ENCODE results near the gene GPR137B.
"Not testable (repeated sequence)": the region's sequence is repeated elsewhere in the genome, so short reads cannot be mapped to it uniquely, and the experiment has no call there.

GPR137B gene

DNA sequence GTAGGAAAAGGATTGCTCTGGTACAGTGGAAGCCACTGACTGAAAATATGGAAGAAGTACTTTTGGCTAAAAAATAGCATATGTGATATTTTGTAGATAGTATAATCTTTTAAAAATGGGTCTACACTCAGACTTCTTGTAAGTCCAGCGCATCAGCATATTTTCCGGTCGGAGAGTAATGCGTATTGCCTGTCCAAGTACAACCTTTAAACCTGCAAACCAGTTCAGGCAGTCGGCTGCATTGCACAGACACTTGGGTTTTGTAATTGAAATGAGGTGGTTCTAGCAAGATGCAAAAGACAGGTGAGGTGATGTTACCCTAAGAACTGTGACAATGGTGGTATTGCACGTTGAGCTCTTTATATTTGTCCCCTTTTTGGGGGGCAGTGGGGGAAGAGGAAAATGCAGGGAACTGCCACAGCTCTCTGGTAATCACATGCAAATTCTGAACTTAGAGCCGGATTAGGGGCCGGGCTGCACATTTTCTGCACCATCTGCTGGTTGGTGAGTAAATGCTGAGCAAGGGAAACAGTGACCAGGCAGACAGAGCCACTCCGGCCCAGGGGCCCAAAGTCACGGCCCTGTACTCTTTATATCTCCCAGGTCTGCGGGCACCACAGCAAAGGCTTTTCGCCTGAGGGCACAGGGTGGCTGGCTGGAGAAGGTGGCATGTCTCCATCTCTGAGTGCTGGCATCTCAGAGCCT is 2.3 kb downstream of the GPR137B start:
- no peak for DNase-seq

DNA sequence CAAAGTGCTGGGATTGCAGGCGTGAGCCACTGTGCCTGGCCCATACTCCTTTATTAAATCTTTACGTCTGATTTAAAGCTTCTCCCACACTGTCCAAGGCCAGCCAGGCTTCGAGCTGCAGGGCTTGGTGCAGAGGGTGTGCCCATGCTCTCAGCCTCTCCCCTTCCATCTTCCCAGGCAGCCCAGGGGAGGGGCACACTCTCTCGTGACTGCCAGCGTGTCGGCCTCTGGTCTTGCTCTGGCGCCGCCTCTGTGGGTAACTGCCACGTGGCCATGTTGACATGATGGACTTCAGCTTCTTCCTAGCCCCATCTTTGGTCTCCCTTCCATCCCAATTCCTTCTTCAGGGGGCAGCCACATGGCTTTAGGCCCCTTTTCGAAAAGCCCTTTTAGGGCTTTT is 4.7 kb downstream of the GPR137B start:
- DNase-seq: no peak

DNA sequence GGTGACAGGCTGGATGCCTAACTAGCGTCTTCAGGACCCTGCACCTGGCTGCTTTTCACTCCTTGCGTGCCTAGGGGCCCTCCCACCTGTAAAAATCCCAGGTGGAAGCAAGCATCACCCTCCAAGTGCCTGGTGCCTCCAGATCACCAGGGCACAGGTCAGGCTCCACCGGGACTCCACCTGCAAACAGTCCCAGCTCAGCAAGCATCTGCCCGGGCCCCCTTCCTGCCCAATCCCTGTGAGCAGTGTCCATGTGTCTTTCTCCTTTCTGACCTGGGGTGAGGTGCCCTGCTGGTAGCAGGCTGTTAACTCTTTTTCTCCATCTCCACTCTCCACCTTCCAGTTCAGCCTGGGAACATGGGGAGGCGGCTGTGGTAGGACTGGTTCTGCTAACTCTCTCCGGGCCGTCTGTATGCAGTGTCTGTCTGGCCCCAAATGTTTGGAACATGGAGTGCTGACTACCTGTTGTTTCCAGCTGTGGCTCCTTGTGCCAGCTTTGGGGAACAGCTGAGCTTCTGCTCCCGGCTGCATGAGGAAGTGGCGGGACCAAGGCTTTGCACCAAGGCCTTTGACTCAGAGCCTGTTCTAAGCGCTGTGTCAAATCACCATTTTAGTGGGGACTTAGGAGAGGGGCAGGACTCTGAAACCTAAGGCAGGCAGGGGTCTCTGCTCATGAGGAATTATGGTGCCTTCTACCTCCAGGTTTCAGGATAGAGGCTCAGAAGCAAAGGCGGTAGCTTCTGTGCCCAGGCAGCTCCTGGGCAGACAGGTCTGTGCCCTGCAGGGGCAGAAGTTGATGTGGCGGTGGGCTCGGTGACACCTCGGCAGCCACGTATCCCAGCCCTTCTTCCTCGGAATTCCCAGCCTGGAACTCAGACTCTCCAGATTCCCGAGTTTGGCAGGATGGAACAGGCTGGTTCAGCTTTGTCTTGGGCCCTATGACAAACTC is 5.5 kb downstream of the GPR137B start:
- no peak for DNase-seq

DNA sequence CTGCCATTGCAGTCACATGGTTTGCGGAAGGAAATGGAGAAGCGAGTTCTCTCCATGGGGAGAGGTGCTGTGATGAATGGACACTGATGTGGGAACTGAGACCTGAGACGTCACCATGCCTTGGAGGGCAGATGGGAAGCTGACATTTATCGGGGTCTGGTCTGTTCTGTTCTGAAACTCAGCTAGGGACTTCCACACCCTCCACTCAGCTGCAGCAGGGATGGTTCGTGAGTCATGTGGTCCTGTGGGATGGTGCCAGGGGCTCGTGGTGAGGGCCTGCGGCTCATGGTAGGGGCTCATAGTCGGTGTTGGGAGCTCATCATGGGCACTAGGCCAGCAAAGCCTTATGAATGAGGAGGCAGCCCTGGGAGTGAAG is 6.1 kb downstream of the GPR137B start:
- no peak for DNase-seq

DNA sequence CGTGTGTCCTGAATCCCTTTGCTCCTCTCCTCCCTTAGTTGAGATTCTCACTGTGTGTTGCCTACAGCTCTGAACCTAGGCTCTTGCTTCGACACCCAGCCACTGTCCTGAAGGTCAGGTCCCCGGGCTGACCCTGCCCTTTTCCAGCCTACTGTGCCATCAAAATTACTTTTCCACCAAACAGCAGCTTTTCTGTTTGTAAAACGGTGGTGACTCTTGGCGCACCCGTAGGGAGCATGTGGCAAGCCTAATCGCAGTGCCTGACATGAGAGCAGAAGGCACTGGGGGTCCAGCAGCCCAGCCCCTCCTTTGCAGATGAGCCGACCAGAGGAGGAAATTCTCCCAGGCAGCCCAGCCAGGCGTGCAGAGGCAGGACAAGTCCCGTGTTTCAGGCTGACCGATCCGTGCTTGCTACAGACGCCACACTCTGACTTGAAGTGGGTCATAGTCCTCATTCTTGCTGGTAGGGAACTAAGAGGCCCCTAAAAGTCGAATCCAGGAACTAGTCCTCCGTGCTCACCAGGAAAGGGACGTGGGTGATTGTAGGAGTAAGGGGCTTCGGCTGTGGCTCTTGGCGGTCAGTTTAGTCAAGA is 6.8 kb downstream of the GPR137B start:
- DNase-seq: no peak

DNA sequence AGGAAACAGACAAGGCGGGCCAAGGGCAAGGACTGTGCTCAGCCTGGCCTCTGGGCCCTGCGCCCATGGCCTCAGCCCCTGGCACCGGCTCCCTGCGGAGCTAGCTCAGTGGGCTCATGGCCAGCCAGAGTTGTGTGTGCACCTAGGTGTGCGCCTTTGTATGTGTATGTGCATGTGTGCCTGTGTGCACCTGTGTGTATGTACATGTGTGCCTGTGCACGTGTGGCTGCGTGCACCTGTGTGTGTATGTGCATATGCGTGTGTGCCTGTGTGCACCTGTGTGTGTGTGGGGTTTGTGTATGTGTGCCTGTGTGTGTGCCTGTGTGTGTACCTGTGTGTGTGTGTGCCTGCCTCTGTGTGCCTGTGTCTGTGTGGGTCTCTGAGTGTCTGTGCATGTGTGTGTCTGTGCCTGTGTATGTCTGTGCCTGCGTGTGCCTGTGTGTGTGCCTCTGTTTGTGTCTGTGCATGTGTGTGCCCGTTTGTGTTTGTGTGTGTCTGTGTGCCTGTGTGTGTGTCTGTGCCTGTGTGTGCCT is 7.4 kb downstream of the GPR137B start:
- no peak for DNase-seq

DNA sequence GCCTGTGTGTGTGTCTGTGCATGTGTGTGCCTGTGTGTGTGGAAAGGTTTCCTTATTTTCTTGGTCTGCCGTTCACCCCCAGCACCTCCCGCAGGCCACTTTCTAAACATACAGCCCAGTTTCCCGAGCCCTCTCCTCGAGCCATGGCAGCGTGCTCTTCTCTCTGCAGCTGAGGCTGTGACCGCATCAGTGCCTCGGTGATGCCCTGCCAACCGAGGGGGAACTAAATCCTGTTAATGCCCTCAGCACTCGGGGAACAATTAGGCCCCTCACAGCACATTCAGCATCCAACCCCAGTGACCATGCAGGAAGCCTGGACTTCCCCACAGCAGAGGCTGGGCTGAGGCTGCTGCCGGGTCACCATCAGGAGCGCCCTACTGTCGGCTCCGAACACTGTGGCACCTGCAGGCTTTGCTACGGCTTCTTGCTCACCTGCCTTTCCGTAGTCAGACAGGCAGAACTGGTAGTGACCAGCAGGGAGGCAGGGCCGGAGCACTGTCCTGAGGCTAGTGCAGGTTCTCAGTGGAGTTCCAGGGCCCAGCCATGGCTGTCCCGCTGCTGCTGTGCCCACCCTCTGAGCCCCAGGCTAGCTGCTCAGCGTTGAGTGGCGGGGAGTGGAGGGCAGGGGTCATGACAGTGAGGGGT is 8.1 kb downstream of the GPR137B start:
- DNase-seq: no peak

DNA sequence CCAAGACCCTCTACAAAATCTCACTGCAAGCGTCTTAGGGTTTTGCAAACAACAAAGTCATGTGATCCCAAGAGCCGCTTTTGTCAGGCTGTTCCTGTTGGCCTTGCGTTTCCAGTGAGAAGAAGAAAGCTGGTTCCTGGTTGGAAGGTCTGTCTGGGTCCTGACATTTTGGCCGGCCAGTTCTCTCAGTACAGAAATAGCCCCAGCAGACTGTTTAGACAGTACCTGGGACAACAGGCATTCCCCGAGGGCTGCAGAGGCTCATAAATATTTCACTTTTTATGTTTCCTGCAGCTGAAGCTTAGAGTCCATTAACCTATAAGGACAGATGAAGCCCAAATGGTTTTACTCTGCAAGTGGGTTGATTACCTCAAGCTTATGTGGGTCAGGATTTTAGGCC is 8.6 kb downstream of the GPR137B start:
- DNase-seq: no peak

DNA sequence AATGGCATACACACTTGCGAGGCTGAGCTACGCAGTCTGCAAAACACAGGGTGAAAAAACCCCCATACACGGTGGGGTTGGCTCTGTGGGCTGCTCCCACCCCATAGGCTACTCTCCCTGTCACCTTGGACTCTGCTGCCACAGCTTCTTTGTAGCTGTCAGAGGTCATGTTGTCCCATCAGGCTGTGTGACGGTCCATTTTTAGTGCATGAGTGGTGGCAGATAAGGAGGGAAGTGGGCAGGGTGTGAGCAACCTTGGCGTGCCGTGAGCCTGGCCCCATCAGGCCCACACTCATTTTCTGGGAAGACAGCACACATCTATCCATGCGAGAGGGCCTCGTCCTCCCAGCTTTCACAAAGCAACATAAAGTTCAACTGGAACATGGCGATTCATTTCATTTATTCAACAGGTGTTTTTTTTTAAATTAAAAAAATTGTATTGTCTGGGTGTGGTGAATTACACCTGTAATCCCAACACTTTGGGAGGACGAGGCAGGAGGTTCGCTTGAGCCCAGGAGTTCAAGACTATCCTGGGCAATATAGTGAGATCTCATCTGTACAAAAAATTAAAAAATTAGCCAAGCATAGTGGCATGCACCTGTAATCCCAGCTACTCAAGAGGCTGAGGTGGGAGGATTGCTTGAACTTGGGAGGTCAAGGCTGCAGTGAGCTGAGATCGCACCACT is 9.5 kb downstream of the GPR137B start:
- no peak for DNase-seq

DNA sequence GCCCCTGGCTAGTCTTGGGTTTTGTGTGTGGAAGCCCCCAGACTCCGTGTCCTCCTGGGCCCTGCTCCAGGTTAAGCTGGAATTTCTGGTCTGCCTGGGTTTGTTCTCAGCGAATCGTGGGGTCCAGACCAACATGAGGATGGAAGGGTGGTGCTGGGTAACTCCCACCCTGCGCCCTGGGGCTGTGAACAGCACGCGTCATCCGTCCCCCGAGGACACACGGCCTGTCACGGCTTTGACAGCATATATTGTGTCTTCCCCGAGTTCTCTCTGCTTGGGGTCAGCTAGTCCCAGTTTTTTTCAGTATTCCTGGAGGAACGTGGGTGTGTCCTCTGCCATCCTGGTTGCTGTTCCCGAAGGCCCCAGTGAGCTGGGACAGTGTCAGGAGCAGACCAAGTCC is 11.8 kb downstream of the GPR137B start:
- no peak for DNase-seq

DNA sequence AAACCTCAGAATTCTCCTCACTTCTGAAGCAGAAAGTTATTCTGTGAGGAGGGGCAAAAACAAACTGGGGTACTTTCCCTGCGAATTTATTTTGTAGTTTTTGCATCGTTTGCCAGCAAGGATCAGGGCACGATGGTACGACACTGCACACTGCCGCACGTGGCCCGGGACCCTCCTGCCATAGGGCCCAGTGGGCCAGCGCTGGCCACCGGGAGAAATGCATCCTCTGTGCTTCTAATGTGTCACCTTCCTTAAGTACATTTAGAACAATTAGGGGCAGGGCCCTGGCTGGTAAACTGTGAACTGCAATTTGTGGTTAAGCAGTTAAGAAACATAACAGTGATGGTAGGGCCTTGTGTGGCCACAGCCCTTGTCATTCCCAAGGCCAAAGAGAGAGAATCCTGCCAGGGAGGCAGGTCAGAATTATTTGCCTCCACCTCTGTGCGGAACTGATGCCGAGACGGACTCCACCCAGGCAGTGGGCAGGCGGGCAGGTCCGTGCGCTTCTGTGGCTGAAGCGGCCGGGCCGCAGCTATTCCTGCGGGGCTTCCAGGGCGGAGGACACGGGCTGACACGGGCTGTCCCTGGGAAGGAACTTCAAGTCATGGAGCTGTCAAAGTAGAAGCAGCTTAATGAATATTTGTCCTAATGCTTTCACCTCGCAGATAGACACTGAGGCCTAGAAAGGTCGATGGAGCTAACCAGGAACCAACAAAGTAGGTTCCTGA is 12.5 kb downstream of the GPR137B start:
- DNase-seq: no peak

DNA sequence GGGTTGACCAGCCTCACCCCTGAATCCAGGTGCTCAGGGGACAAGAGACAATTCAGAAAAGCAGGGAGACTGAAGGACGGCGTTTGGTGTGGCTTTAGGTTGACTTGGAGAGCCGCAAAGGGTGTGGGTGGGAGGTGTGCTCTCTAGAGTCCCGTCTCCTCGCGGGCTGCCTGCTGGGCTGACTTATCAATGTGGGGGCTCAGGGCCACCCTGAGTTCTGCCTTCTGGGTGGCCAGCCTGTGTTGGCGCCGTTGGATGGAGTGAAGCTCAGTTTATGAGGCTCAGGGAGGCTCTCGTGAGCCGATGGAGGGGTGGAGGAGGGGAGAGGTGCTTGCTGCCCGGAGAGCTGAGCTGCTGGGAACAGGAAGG is 13.0 kb downstream of the GPR137B start:
- no peak for DNase-seq

DNA sequence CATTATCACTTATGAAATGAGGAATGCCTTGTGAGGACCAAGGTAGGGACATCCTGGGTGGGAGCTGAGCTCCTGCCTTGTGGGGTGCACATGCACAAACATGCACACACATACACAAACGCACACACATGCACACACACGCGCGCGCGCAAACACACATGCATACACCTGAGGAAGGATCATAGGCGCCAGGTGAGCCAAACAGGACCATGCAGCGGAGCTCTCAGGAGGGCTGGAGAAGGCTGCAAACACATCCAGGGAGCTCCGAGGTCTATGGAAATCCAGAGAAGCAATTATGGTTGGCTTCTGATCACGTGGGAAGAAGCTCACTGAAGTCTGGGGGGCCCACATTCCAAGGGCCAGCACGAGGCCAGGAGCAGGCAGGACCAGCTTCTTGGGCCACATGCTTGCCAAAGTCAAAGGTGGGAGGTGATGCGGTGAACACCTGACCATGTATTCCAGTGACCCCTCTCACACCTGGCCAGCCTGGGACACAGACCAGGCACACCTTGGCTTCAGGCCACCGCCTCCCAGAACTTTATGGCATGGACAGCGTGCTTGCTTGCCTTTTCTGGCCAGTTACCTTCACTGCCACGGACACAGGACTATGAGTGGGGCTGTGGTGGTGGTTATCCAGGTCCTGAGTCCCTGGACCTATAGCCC is 13.6 kb downstream of the GPR137B start:
- no peak for DNase-seq

DNA sequence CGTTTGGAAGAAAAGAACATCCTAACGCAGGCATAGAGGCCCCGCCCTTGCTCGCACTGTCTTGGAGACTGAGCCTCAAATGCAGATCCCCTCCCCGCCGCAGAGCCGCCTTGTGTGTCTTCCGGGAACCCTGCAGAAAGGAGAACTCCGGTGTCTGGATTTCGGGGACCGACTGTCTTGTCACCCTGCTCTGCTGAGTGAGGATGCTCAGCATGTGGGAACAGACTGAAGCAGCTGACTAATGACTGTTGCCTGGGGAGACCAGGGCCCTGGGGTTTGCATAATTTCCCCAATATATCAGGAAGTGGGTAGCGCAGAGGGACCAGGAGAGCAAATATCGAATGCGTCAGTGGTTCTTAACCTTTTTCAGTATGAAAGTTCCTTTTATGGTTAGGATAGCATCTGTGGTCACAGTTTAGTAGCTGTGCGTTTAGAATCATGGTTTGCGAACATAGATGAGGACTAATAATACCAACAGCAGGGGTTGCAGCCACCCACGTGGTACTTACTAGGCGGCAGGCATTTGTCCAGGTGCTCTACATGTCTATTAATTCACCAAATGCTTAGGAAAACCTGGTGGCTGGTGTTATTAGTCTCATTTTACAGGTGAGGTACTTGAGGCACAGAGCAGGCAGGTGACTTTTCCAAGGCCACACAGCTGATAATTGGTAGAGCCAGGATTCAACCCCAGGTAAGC is 14.3 kb downstream of the GPR137B start:
- peak; percentile 63 for DNase-seq

DNA sequence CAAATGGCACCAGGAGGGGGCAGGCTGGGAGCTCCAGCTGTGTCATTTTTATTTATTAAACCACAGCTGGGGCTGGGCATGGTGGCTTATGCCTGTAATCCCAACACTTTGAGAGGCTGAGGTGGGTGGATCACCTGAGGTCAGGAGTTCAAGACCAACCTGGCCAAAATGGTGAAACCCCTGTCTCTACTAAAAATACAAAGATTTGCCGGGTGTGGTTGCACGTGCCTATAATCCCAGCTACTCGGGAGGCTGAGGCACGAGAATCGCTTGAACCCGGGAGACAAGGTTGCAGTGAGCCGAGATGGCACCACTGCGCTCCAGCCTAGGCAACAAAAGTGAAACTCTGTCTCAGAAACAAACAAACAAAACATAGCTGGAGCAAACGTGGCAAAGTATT is 15.7 kb downstream of the GPR137B start:
- DNase-seq: not testable (repeated sequence)

DNA sequence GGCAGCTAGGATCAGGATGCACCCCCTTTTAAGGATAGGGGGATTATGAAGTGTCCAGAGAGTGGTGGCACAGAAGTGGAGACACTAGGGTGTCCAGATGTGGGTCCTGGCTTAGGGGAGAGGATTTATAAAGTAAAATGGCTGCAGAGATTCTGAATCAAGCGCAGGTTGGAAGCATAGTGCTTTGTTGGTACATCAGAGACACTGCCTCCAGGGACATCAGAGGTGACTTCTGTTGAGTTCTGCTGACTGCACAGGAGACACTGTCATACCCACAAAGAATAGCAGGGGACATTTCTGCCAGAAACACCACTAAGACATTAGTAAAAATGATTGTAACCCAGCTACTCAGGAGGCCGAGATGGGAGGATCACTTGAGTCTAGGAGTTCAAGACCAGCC is 16.4 kb downstream of the GPR137B start:
- DNase-seq: no peak

DNA sequence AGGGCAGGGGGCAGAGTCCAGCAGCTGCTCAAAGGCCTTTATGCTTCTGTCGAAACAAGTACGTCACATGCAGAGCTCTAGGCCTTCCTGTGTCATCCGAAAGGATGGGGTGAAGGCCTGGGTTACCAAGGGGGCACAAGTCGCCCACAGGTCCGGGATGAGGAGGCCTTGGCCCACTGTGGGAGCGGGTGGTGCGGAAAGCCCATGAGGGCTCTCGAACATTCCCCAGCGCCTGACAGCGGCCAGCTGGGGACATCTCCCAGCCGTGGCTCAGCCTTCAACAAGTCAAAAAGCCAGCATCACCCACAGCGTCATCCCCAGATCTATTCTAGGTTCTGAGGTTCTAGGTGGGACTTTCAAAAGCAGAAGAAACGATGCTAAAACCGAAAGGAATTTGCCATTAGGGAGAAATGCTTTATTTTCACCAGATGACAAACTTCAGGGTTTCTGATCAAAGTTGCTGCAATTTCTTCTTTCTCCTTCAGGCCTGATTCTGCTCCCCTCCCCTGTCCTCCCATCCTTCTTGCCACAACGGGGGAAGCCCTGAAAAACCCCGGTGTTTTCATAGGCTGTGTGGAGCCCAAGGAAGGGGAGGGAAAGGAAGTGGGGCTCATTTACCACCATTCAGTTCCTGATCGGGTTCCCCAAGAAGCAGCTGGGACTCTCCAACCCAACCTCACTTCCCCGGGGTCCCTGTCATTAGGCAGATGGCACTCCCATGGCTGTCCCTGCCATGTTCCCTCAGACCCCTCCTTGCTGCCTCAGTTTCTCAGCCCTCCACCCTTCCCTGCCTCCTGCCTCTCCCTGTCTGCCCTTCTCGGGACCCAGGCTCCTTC is 17.6 kb downstream of the GPR137B start:
- DNase-seq: peak; percentile 29

DNA sequence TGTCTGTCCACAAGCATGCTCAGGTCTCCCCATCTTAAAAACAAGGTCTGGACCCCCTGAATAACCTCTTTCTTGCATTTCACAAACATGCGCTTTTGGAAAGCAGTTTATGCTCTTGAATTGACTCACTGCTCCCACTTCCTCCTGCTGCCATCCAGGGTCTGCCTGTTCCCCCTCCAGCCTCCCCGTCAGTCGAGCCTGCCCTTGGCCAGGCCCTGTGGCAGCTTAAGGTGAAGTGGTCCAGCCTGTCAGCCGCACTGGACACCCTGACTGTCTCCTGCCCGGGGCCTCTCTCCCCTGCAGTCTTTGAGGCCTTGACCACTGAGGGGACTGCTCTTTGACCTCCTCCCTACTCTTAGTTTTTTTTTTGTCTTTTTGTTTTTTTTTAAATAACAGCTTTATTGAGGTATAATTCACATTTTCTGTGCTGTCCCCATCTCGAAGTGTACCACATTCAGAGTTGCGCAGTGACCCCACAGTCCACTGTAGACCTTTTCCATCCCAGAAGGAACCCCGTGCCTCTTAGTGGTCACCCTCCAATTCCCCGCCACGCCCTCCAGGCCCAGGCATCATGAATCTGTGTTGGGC is 18.3 kb downstream of the GPR137B start:
- DNase-seq: no peak

DNA sequence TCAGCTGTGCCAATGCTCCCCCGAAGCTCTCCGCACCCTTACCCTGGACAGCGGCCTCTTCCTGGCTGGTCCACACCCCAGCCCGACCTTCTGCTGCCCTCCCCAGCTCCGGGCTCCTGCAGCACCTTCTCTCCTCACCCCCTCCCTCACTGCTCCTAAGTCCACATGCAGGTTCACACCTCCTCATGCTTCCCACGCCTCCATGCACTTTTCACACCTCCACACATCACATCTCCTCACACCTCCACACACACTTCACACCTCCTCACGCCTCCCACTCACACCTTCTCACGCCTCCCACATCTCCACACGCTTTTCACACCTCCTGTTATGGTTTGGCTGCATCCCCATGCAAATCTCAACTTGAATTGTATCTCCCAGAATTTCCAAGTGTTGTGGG is 18.9 kb downstream of the GPR137B start:
- no peak for DNase-seq

Measured in activated CD4-positive, alpha-beta T cell treated with anti-CD3 and anti-CD28 coated beads, Interleukin-2, Interleukin-6, amounts not matched to agents 100 ng/mL and 50 ng/mL, durations not matched to agents 16 hours and 8 hours (primary cell).